Measurements from ENCODE around the gene MRPL10. TPM values are rescaled to one million over a fixed set of nuclear protein-coding genes. Genes with fewer than 3 reads are reported as not detected.

The MRPL10 gene
- total and polyA plus RNA-seq, 2 donors (not counting 3 experiments of a cell fraction or from before 2014, with no cell fraction given): 43.4 to 84.0 TPM

GRCh38 chr17:47870056-47870455 lies 38.7 kb upstream of the MRPL10 start:
- no peak for TF ChIP-seq MAX (IDR thresholded peaks at IDR 0.05; ENCODE audit: insufficient read depth, insufficient read length)
- TF ChIP-seq MYC (IDR thresholded peaks at IDR 0.05; ENCODE audit: low read depth, low read length): no peak
- no peak for TF ChIP-seq POLR2A (IDR thresholded peaks at IDR 0.05; ENCODE audit: low read depth, low read length)
- TF ChIP-seq EZH2 (IDR thresholded peaks at IDR 0.05; ENCODE audit: borderline replicate concordance, low read depth, low read length, severe bottlenecking): no peak
- TF ChIP-seq POLR2AphosphoS5 (IDR thresholded peaks at IDR 0.05; ENCODE audit: insufficient read depth, low read depth, low read length): no peak
- no peak for TF ChIP-seq CTCF (IDR thresholded peaks at IDR 0.05; ENCODE audit: extremely low read depth in 1 of 2, insufficient read depth in 1 of 2, low read depth in 1 of 2, low read length in 2 of 2)
- TF ChIP-seq FOS (IDR thresholded peaks at IDR 0.05; ENCODE audit: borderline replicate concordance, insufficient read depth, low read length): no peak
- TF ChIP-seq GATA2 (IDR thresholded peaks at IDR 0.05; ENCODE audit: insufficient read depth, insufficient read length, low read depth, low read length): no peak
- TF ChIP-seq JUN (IDR thresholded peaks at IDR 0.05; ENCODE audit: borderline replicate concordance, insufficient read depth, insufficient read length, low read depth): no peak
- Histone ChIP-seq H3K9ac (replicated peaks; ENCODE audit: extremely low read depth, insufficient read depth, low read length) (no peak overlapping the region), H4K20me1 (replicated peaks; ENCODE audit: control insufficient read depth, extremely low read depth, insufficient read depth, low read length) (no peaks in the 10 kb centered on the region), H3K4me2 (ENCODE audit: insufficient read depth, low read length) (no peak overlapping the region), H3K36me3 (ENCODE audit: control insufficient read depth in 2 of 2, extremely low read depth in 1 of 2, insufficient read depth in 2 of 2, low read length in 2 of 2) (no peaks in the 10 kb centered on the region), H3K9me1 (replicated peaks; ENCODE audit: control insufficient read depth, extremely low read depth, insufficient read depth, low read length) (no peaks in the 10 kb centered on the region), H3K79me2 (ENCODE audit: control insufficient read depth, insufficient read depth, low read length) (no peaks in the 10 kb centered on the region), H3K27ac (ENCODE audit: insufficient read depth, low read depth, low read length) (no peak overlapping the region), H2AFZ (ENCODE audit: low read depth, low read length) (no peak overlapping the region), H3K27me3 (ENCODE audit: control insufficient read depth in 2 of 2, insufficient read depth in 2 of 2, low read length in 2 of 2) (peaks cover 45 to 60% of the 10 kb centered on the region in 2 experiments), H3K4me1 (ENCODE audit: control insufficient read depth, extremely low read depth, insufficient read depth, low read length) (no peaks in the 10 kb centered on the region), H3K4me3 (replicated peaks in 1 of 3; ENCODE audit: insufficient read depth in 1 of 3, low read depth in 1 of 3, low read length in 3 of 3) (no peak overlapping the region), H3K9me3 (replicated peaks; ENCODE audit: control insufficient read depth, insufficient read depth, low read length) (no peaks in the 10 kb centered on the region)
- dilution Hi-C loops (cut with MboI; ENCODE audit: extremely low pct_ligation_motif_present, low sequenced_read_pairs): no loop called here
- no peak for FAIRE-seq
- DNase-seq (ENCODE audit: low read depth, low spot score): no peak
- POLR2A ChIA-PET: no interaction called here
- intact Hi-C loops (cut with micrococcal nuclease): no loop called here
- CTCF ChIA-PET: interaction anchor here (1.4 to 1.9 kb wide), 3 partner anchors 12 to 77 kb away, joined by 3 to 9 read pairs (median 7); no protein-coding TSS in a partner anchor
- no TSS peak for BruUV-seq (replicated peaks)
